Nephron progenitor cell (in vitro differentiated cells): ENCODE measurements around the gene CDH16.

Experiments used
- DNase-seq: peaks from one replicate; pipeline ENCODE4 v3.0.0; 2021
- H3K27ac Mint-ChIP-seq: 2 replicates; pipeline ENCODE4 v1.8.0; 2021; ENCODE audit warnings: mild to moderate bottlenecking, moderate library complexity, mixed read lengths
- H3K27me3 Mint-ChIP-seq: 2 replicates; pipeline ENCODE4 v1.8.0; 2021; ENCODE audit warnings: mild to moderate bottlenecking, low read depth, mixed read lengths; ENCODE audit not compliant: poor library complexity
- H3K36me3 Mint-ChIP-seq: 2 replicates; pipeline ENCODE4 v1.8.0; 2021; ENCODE audit warnings: low read depth, mixed read lengths
- H3K4me1 Mint-ChIP-seq: 2 replicates; pipeline ENCODE4 v1.8.0; 2021; ENCODE audit warnings: mixed read lengths
- H3K4me3 Mint-ChIP-seq: 2 replicates; pipeline ENCODE4 v1.8.0; 2021; ENCODE audit warnings: mild to moderate bottlenecking, moderate library complexity, mixed read lengths
- H3K9me3 Mint-ChIP-seq: 2 replicates; pipeline ENCODE4 v1.8.0; 2021; ENCODE audit warnings: mild to moderate bottlenecking, moderate library complexity, mixed read lengths
- TF ChIP-seq, protein P1 (sequence below): fragments of 200-600 bp; sonication (generic); IDR thresholded peaks from 2 replicates; pipeline ENCODE4 v1.5.0; 2021; ENCODE audit warnings: antibody characterized with exemption

CDH16 gene

DNA sequence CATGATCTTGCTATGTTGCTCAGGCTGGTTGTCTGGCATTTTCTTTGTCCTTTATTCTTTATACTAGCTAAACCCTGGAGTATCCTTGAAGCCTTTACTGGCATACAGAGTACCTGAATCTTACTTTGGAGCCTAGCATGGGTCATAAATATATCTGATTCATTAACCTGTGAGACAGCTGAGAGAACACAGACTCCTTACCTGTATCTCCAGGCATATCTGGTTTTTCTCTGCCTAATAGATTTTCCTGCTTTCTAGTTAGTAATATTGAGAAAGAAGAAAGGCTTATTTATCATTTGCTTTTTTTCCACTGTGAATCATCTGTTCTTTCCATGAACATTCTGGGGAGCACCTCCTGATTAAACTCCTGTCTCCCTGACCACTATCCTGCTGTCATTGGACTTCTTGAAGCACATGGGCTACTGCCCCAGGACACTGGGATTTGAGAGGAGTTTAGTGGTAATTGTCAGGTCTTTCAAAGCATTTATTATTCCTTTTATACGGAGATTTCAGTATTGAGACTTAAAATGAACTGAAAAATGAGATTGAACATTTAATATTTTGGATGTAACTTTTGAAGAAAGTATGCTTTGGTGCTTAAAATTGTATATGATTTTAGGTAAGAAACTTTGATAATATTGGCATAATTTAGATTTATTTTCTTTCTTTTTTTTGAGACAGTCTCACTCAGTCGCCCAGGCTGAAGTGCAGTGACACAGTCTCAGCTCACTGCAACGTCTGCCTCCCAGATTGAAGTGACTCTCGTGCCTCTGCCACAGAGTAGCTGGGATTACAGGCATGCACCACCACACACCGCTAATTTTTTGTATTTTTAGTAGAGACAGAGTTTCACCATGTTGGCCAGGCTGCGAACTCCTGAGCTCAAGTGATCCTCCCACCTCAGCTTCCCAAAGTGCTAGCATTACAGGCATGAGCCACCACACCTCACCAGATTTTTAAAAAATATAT lies 29.8 kb downstream of the CDH16 start:
- Mint-ChIP-seq H3K27ac (no peak overlapping the region), H3K27me3 (no peaks in the 10 kb centered on the region), H3K9me3 (no peaks in the 10 kb centered on the region), H3K4me1 (peaks cover 26% of the 10 kb centered on the region), H3K4me3 (no peak overlapping the region), H3K36me3 (peaks cover 32% of the 10 kb centered on the region)
- DNase-seq = no peak
- TF ChIP-seq, protein P1, sequence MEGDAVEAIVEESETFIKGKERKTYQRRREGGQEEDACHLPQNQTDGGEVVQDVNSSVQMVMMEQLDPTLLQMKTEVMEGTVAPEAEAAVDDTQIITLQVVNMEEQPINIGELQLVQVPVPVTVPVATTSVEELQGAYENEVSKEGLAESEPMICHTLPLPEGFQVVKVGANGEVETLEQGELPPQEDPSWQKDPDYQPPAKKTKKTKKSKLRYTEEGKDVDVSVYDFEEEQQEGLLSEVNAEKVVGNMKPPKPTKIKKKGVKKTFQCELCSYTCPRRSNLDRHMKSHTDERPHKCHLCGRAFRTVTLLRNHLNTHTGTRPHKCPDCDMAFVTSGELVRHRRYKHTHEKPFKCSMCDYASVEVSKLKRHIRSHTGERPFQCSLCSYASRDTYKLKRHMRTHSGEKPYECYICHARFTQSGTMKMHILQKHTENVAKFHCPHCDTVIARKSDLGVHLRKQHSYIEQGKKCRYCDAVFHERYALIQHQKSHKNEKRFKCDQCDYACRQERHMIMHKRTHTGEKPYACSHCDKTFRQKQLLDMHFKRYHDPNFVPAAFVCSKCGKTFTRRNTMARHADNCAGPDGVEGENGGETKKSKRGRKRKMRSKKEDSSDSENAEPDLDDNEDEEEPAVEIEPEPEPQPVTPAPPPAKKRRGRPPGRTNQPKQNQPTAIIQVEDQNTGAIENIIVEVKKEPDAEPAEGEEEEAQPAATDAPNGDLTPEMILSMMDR = no peak

DNA sequence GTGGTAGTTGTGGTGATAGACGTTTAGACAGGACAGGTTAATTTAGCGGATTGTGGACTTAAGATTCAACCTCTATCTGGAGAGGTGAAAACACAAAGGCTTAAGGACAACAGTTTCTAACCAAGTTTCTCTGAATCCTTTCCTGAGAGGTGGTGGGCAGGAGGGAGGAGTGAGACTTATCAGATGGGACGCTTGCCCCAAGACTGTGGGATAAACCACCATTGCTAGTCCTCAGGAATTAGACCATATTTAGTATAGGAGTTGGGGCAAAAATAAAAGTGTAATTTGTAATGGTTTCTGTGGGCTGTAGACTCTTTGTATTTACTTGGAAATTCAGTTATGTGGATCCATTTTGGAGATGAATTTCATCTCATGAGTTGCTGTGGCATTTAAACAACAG lies 31.8 kb downstream of the CDH16 start:
- Mint-ChIP-seq H3K27ac (no peak overlapping the region), H3K4me3 (no peak overlapping the region), H3K36me3 (peaks cover 32% of the 10 kb centered on the region), H3K27me3 (no peaks in the 10 kb centered on the region), H3K9me3 (no peaks in the 10 kb centered on the region), H3K4me1 (peaks cover 29% of the 10 kb centered on the region)
- TF ChIP-seq, protein P1 = no peak
- DNase-seq = no peak

DNA sequence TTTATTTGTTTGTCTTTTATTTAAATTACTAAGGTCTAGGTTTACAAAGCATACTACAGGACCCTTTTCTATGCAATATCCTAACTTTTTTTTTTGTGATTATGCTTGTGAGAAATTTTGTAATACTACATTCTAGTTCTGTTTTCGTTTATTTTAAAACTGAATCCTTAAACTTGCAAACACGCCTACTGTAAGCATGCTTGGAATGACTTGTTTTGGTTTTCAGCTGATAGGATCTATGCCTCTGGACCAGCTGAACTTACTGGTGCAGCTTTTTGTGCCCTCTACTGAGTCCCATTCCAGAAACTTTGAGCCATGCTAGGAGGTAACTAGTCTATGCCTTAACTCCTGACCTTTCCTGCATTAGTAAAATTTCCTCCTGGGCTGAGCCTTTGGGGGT lies 32.4 kb downstream of the CDH16 start:
- H3K36me3 Mint-ChIP-seq = peaks cover 32% of the 10 kb centered on the region
- TF ChIP-seq, protein P1 = no peak
- no peak for DNase-seq
- no peaks in the 10 kb centered on the region for H3K9me3 Mint-ChIP-seq
- H3K4me1 Mint-ChIP-seq = peaks cover 31% of the 10 kb centered on the region
- H3K27me3 Mint-ChIP-seq = no peaks in the 10 kb centered on the region
- H3K27ac Mint-ChIP-seq = no peak overlapping the region
- H3K4me3 Mint-ChIP-seq = no peak overlapping the region

DNA sequence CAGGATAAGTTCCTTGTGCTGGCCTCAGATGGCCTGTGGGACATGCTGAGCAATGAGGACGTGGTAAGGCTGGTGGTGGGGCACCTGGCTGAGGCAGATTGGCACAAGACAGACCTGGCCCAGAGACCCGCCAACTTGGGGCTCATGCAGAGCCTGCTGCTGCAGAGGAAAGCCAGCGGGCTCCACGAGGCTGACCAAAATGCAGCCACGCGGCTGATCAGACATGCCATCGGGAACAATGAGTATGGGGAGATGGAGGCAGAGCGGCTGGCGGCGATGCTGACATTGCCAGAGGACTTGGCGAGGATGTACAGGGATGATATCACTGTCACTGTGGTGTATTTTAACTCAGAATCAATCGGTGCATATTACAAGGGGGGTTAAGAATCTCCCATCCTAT lies 33.2 kb downstream of the CDH16 start:
- no peaks in the 10 kb centered on the region for H3K27me3 Mint-ChIP-seq
- H3K27ac Mint-ChIP-seq = no peak overlapping the region
- DNase-seq = no peak
- H3K36me3 Mint-ChIP-seq = peaks cover 32% of the 10 kb centered on the region
- no peaks in the 10 kb centered on the region for H3K9me3 Mint-ChIP-seq
- H3K4me1 Mint-ChIP-seq = peaks cover 28% of the 10 kb centered on the region
- TF ChIP-seq, protein P1 = no peak
- H3K4me3 Mint-ChIP-seq = no peak overlapping the region

DNA sequence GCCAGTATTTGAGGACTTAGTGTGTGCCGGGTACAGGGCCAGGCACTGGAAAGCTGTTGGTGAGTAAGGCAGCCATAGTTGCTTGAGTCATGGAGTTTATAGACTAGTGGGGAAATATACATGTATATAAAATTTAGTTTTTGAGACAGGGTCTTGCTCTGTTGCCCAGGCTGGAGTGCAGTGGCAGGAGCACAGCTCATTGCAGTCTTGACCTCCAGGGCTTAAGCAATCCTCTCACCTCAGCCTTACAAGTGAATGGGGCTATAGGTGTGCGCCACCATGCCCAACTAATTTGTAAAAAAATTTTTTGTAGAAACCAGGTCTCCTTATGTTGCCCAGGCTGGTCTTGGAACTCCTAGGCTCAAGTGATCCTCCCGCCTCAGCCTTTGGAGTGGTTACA lies 36.0 kb downstream of the CDH16 start:
- DNase-seq = no peak
- H3K9me3 Mint-ChIP-seq = no peaks in the 10 kb centered on the region
- H3K27me3 Mint-ChIP-seq = no peaks in the 10 kb centered on the region
- H3K36me3 Mint-ChIP-seq = peaks cover 32% of the 10 kb centered on the region
- H3K4me1 Mint-ChIP-seq = peaks cover 29% of the 10 kb centered on the region
- TF ChIP-seq, protein P1 = no peak
- no peak overlapping the region for H3K4me3 Mint-ChIP-seq
- H3K27ac Mint-ChIP-seq = no peak overlapping the region
